ENCODE results near the gene HTR2C.
"Not testable (repeated sequence)": the region's sequence is repeated elsewhere in the genome, so short reads cannot be mapped to it uniquely, and the experiment has no call there.

Gene HTR2C

DNA sequence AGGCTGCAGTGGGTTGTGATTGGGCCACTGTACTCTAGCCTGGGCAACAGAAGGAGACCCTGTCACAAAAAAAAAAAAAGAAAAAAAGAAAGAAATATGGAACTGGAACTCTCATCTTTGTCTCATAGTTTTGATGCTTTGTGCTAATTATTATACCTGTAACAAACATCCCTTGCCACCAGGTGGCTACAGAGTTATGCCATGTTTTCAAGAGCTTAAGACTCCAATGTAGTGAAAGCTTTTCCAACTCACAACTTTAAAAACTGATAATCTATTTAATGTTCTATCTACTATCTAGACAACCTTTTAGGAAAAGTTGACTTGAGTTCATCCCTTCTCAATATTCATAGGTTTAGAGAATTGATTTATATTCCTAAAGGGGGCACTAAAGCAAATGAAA lies 42.4 kb downstream of the HTR2C start:
- H3K4me1 Mint-ChIP-seq, result no peaks in the 10 kb centered on the region
- DNase-seq (ENCODE audit: low spot score in 2 of 2), result no peak
- no peak for ATAC-seq
- H3K9me3 Mint-ChIP-seq, result peaks cover 8% of the 10 kb centered on the region
- no peaks in the 10 kb centered on the region for H3K36me3 Mint-ChIP-seq
- H3K27ac Mint-ChIP-seq, result no peak overlapping the region
- no peak overlapping the region for H3K4me3 Mint-ChIP-seq

DNA sequence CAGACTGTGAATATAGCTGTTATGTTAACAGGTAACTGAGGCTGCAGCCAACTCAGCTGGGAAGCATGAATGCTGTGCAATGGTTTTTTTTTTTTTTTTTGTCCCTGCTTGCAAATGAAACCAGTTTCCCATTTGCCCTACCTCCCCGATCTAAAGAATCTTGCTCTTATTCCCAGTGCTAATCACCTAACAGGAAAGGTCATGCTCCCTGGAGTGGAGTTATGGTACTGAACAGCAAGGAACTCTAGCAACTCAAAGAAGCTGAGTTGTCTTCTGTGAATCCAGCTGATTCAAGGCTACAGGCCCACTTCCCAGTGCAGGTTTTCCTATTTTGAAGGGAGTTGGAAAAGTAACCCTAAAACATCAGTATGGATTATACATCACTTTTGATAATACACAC lies 52.1 kb downstream of the HTR2C start:
- Mint-ChIP-seq H3K4me3 (no peak overlapping the region), H3K9me3 (peaks cover 9% of the 10 kb centered on the region), H3K36me3 (no peaks in the 10 kb centered on the region), H3K27ac (no peak overlapping the region), H3K4me1 (no peaks in the 10 kb centered on the region)
- ATAC-seq, result no peak
- no peak for DNase-seq (ENCODE audit: low spot score in 2 of 2)

DNA sequence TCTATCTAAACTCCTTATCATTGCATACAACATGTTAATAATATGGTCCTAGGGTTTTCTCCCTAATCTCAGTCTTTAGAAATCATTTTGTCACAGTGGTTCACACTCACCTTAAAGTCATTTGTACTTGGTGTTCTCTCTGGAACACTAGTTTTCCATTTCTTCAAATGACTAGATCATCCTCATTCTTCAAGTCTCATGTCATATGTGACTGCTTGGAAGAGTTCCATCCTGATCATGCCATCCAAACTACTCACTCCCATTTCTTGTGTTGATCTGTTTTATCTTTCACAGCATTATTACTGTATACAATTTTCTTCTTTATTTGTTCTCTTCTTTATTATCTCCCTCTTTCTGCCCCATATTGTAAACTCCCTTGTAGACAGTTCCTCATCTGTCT lies 66.5 kb downstream of the HTR2C start:
- H3K27ac Mint-ChIP-seq, result no peak overlapping the region
- no peak for ATAC-seq
- no peaks in the 10 kb centered on the region for H3K4me1 Mint-ChIP-seq
- no peak overlapping the region for H3K4me3 Mint-ChIP-seq
- no peak for DNase-seq (ENCODE audit: low spot score in 2 of 2)
- no peaks in the 10 kb centered on the region for H3K36me3 Mint-ChIP-seq
- peaks cover 5% of the 10 kb centered on the region for H3K9me3 Mint-ChIP-seq

DNA sequence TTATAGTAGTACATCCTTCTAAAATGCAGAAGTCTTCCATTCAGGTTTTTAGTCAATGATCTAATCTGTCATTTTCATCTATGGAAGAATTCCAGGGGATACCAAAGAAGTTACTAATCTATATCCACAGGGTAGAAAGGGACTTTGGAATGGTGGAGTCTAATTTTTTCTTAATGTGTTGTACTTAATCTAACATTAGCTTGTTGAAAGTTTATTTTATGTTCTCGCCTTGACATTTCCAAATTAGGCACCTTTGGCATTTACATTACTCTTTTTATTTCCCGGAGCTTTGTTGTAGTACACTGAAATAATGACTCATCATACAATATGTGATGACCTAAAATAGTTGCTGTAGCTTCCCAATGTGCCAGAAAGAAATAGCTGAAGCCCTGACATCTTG lies 91.5 kb downstream of the HTR2C start:
- DNase-seq (ENCODE audit: low spot score in 2 of 2) (no peak), ATAC-seq (no peak)
- H3K36me3 Mint-ChIP-seq, result no peaks in the 10 kb centered on the region
- H3K4me1 Mint-ChIP-seq, result no peaks in the 10 kb centered on the region
- no peaks in the 10 kb centered on the region for H3K9me3 Mint-ChIP-seq
- H3K27ac Mint-ChIP-seq, result no peak overlapping the region
- no peak overlapping the region for H3K4me3 Mint-ChIP-seq

DNA sequence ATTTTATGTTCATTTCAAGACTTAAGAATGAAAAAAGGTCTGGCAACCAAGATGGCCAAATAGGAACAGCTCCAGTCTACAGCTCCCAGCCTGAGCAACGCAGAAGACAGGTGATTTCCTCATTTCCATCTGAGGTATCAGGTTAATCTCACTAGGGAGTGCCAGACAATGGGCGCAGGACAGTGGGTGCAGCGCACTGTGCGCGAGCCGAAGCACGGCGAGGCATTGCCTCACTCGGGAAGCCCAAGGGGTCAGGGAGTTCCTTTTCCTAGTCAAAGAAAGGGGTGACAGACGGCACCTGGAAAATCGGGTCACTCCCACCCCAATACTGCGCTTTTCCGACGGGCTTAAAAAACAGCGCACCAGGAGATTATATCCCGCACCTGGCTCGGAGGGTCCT lies 116.6 kb downstream of the HTR2C start:
- H3K36me3 Mint-ChIP-seq; H3K4me3 Mint-ChIP-seq; H3K27ac Mint-ChIP-seq; ATAC-seq; DNase-seq (ENCODE audit: low spot score in 2 of 2); H3K9me3 Mint-ChIP-seq; H3K4me1 Mint-ChIP-seq: not testable (repeated sequence)

DNA sequence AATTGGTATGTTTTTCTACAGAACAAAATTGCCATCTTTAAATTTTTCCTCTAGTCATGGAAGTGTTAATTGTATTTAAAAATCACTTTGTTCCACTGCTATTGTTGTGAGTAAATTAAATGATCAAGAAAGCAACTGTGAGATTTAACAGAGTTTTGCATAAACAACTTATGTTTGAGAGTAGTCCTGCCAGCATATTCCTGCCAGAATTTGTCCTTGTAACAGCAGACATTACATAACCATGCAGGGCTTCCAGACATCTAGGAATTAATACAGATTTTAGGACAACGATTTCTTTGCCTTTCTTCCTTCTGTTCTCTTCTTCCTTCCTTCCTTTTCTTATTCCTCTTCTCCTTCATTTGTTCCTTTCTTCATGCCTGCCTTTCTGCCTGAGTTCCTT lies 125.5 kb downstream of the HTR2C start:
- Mint-ChIP-seq H3K4me1 (no peaks in the 10 kb centered on the region), H3K27ac (no peak overlapping the region), H3K36me3 (no peaks in the 10 kb centered on the region), H3K4me3 (no peak overlapping the region), H3K9me3 (no peaks in the 10 kb centered on the region)
- DNase-seq (ENCODE audit: low spot score in 2 of 2), result no peak
- no peak for ATAC-seq

DNA sequence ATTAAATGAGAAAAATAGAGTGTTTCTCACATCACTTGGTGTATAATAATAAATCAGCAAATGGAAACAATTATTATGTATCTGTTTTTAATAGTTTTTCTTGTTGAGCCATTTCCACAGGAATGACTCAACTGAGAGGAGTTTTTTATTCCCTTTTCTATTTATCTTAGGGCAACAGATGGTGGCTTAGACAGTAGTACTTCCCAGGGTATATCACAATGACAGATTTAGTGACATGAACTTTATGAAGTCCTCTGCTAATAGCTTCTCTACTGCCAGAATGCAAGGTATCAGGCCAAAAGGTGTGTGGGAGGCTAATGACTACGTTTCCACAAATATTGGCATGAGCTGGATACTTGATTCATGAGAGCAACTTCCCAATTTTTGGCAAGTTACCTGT lies 126.7 kb downstream of the HTR2C start:
- DNase-seq (ENCODE audit: low spot score in 2 of 2) (no peak), ATAC-seq (no peak)
- no peaks in the 10 kb centered on the region for H3K4me1 Mint-ChIP-seq
- no peak overlapping the region for H3K27ac Mint-ChIP-seq
- no peak overlapping the region for H3K4me3 Mint-ChIP-seq
- H3K9me3 Mint-ChIP-seq, result no peaks in the 10 kb centered on the region
- no peaks in the 10 kb centered on the region for H3K36me3 Mint-ChIP-seq

DNA sequence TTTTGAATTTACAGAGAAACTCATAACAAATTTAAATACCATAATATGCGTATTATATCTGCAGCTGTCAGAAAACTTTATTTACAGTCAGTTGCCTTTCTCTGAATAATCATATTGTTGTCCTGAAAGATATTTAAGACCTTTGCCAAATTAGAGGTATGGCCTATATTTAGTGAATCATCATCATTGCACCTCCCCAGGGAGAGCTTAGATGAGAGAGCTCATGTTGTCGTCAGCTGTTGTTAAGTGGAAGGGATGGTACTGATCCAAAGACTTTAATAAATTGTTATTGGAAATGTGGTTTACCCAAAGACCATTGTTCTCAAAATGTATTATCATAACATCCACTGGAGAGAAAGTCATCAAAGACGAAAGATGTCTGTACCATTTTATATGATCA lies 128.6 kb downstream of the HTR2C start:
- Mint-ChIP-seq H3K36me3 (no peaks in the 10 kb centered on the region), H3K4me1 (no peaks in the 10 kb centered on the region)

DNA sequence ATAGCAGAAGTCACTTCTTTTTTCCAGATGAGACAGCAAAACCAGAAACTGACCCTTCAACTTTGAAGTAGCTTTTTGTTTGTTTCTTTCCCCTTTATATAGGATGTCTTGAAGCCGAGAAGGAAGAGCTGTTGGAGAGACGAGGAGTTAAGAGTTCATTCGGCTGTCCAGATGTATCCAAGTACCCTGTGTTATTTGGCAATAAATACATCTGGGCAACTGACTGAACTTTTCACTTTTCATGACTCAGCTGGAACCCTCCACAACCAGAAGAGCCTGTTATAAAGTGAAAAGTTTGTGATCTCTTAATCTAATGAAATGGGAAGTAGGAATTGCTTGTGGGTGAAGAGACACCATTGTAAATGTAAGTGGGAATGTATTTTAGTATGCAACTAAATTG lies 131.2 kb downstream of the HTR2C start:
- peaks cover 2% of the 10 kb centered on the region for H3K9me3 Mint-ChIP-seq
- H3K4me1 Mint-ChIP-seq, result no peaks in the 10 kb centered on the region
- H3K36me3 Mint-ChIP-seq, result no peaks in the 10 kb centered on the region
- ATAC-seq (no peak), DNase-seq (ENCODE audit: low spot score in 2 of 2) (no peak)
- no peak overlapping the region for H3K4me3 Mint-ChIP-seq
- H3K27ac Mint-ChIP-seq, result no peak overlapping the region

More for the DNA sequence above, 128.6 kb downstream of the HTR2C start:
- H3K9me3 Mint-ChIP-seq, result no peaks in the 10 kb centered on the region
- no peak overlapping the region for H3K27ac Mint-ChIP-seq
- no peak for DNase-seq (ENCODE audit: low spot score in 2 of 2)
- no peak for ATAC-seq
- H3K4me3 Mint-ChIP-seq, result no peak overlapping the region

DNA sequence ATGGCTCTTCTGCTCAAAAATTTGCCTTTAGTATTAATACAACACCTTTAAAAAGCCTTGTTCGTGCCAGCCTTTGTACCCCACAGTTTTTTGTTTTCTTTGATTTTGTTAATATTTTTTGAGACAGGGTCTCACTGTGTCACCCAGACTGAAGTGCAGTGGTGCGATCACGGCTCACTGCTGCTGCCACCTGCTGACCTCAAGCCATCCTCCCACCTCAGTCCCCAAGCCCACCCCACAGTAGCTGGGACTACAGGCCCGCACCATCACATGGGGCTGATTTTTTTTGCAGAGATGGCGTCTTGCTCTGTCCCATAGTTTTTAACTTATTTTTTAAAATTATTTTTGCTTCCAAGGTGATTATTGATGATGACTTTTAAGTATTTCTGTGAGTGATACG lies 134.0 kb downstream of the HTR2C start:
- no peak overlapping the region for H3K27ac Mint-ChIP-seq
- ATAC-seq (no peak), DNase-seq (ENCODE audit: low spot score in 2 of 2) (no peak)
- H3K36me3 Mint-ChIP-seq, result no peaks in the 10 kb centered on the region
- H3K4me3 Mint-ChIP-seq, result no peak overlapping the region
- H3K4me1 Mint-ChIP-seq, result no peaks in the 10 kb centered on the region
- H3K9me3 Mint-ChIP-seq, result peaks cover 3% of the 10 kb centered on the region

DNA sequence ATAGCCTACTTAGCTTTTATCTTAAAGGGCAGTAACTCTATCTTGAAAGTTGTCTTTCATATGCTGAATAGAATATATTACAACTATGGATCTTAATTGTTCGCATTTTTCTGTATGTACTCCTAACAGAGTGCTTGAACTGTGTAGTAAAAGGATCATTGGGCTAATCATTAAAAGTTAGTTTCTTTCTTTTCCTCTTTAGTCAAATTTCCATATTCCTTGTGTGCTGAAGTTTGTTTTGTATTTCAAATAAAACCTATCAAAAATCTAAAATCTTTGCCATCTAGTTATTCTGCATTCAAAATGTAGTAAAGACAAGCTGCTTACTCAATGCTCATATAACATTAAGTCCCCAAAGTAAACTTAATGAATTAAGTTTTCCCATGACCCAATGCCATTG lies 182.7 kb downstream of the HTR2C start:
- H3K4me1 Mint-ChIP-seq, result no peaks in the 10 kb centered on the region
- ATAC-seq (no peak), DNase-seq (ENCODE audit: low spot score in 2 of 2) (no peak)

DNA sequence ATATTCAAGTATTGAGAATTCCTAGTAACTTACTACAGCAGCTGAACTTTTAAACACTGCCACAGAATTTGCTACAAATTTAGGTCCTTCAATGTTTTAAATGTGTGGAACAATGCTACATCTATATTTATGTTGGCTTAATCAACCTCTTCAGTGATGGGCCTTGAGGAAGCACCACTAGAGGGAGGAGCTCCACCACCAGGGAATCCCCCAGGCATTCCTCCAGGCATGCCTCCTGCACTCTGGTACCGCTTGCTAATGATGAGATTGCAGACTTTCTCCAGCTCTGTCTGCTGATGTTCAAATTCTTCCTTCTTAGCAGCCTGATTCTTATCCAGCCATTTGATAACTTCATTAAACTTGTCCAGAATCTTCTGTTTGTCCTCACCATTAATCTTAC lies 190.8 kb downstream of the HTR2C start:
- ATAC-seq (no peak), DNase-seq (ENCODE audit: low spot score in 2 of 2) (no peak)
- no peaks in the 10 kb centered on the region for H3K36me3 Mint-ChIP-seq
- no peaks in the 10 kb centered on the region for H3K4me1 Mint-ChIP-seq
- no peak overlapping the region for H3K27ac Mint-ChIP-seq
- H3K9me3 Mint-ChIP-seq, result peaks cover 8% of the 10 kb centered on the region
- H3K4me3 Mint-ChIP-seq, result no peak overlapping the region

More for the DNA sequence above, 182.7 kb downstream of the HTR2C start:
- H3K4me3 Mint-ChIP-seq, result no peak overlapping the region
- no peaks in the 10 kb centered on the region for H3K36me3 Mint-ChIP-seq
- H3K27ac Mint-ChIP-seq, result no peak overlapping the region
- H3K9me3 Mint-ChIP-seq, result peaks cover 11% of the 10 kb centered on the region

DNA sequence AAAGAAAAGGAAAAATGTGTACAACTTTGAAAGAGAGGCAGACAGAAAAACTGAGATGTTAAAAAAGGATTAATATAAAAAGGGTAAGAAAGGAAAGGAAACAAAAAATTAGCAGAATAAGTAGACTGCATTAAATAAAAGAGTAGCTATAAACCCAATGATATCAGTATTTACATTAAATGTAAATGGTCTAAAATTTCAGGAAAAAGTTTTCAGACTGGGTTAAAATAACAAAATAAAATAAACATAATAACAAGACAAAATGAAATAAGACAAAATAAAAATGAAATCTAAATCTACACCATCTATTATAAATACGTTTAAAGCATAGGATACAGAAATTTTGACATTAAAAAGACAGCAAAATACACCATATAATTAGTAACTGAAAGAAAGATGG lies 199.0 kb downstream of the HTR2C start:
- Mint-ChIP-seq H3K9me3 (peaks cover 3% of the 10 kb centered on the region), H3K4me1 (no peaks in the 10 kb centered on the region), H3K4me3 (no peak overlapping the region), H3K27ac (no peak overlapping the region), H3K36me3 (no peaks in the 10 kb centered on the region)
- ATAC-seq (no peak), DNase-seq (ENCODE audit: low spot score in 2 of 2) (no peak)

DNA sequence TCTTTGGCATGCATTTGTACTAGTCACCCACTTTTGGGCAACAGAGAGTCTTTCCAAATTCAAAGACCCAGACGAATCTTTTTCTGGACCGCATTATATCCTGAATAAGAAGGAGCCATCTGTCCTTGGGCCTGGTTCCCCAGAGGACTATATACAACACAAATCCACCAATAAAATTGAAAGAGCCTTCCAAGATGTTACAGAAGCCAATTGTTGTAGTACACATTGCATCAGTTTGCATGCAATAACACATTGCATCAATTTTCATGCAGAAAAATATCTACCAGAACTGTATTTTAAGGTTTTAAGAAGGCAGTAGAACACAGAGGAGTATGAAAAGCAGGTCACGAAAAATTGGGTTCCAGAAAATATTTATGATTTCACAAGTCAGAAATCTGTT lies 203.2 kb downstream of the HTR2C start:
- no peak overlapping the region for H3K27ac Mint-ChIP-seq
- DNase-seq (ENCODE audit: low spot score in 2 of 2) (no peak), ATAC-seq (no peak)
- H3K4me3 Mint-ChIP-seq, result no peak overlapping the region
- H3K36me3 Mint-ChIP-seq, result no peaks in the 10 kb centered on the region
- peaks cover 3% of the 10 kb centered on the region for H3K9me3 Mint-ChIP-seq
- no peaks in the 10 kb centered on the region for H3K4me1 Mint-ChIP-seq

DNA sequence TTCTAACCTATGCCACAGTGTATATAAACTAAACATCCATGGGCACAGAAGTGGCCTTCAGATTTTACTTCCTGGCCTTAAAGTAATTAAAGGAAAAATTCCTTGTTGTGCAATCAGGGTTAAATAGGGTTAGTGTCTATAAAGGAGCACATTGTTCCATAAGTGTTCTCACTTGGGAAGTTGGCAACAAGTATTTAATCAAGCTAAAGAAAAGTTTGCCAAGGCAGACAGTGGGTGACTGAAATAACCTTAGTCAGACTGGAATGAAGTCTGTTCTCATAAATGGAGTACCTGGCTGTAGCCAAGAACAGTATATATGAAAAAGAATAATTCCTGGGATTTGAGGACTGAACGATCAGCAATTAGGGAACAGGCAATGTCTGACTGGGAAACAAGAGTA lies 213.6 kb downstream of the HTR2C start:
- Mint-ChIP-seq H3K9me3 (no peaks in the 10 kb centered on the region), H3K27ac (no peak overlapping the region), H3K4me1 (no peaks in the 10 kb centered on the region), H3K4me3 (no peak overlapping the region), H3K36me3 (no peaks in the 10 kb centered on the region)
- ATAC-seq (no peak), DNase-seq (ENCODE audit: low spot score in 2 of 2) (no peak)

DNA sequence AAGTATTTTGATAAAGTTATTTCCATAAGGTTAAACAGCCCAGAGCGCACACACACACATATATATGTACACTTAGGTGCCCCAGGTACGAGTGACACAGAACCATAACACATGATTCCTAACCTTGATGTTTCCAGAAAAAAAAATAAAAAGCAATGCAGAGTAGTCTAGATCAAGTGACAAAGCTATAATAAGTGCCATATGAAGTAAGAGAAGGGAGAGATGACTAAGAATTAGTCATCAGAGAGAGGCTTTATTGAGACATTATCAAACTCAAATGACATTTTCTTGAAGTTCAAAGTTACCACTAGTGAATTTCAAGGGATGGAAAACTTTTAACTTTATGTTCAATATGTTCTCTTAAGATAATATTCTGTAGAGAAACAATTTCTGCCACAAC lies 215.0 kb downstream of the HTR2C start:
- Mint-ChIP-seq H3K36me3 (no peaks in the 10 kb centered on the region), H3K9me3 (no peaks in the 10 kb centered on the region), H3K27ac (no peak overlapping the region), H3K4me1 (no peaks in the 10 kb centered on the region), H3K4me3 (no peak overlapping the region)
- no peak for ATAC-seq
- DNase-seq (ENCODE audit: low spot score in 2 of 2), result no peak

DNA sequence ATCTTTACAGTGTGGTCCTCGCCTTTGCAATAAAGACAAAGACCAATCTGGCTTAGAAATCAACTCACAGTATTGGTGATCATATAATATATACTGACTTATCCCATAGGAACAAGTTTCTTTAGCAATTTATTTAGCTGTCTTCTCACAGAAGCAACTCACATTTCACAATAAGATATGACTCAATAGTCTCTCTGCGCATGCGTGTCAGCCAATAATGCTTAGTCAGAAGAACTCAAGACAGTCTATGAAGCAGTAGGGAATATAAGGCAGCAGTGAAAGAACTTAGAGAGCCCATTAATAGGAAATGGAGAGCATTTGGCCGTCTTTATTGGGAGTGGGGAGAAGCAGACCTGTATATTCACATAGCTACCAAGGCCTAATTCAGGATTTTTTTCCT lies 216.8 kb downstream of the HTR2C start:
- no peak overlapping the region for H3K27ac Mint-ChIP-seq
- no peaks in the 10 kb centered on the region for H3K9me3 Mint-ChIP-seq
- no peak overlapping the region for H3K4me3 Mint-ChIP-seq
- no peaks in the 10 kb centered on the region for H3K36me3 Mint-ChIP-seq
- no peak for DNase-seq (ENCODE audit: low spot score in 2 of 2)
- ATAC-seq, result no peak
- no peaks in the 10 kb centered on the region for H3K4me1 Mint-ChIP-seq
